Transverse colon (tissue), 4 donors: ENCODE results near the gene ST6GALNAC5.

ENCODE experiments used
- CTCF ChIP-seq, 5 experiments: fragments of 200-600 bp in 3 of 5; fragments of 450-650 bp in 2 of 5; sonication (generic) in 3 of 5; IDR thresholded peaks; 1 replicate in 2 of 5; 2 replicates in 3 of 5; pipeline ENCODE4 v1.5.1; 2016 to 2017; ENCODE audit warnings: antibody characterized with exemption in 5 of 5, inconsistent platforms in 3 of 5, mild to moderate bottlenecking in 2 of 5, moderate library complexity in 1 of 5
- EP300 ChIP-seq: sonication (generic); formaldehyde crosslinking; IDR thresholded peaks from one replicate; pipeline ENCODE4 v1.6.1; 2017; ENCODE audit warnings: antibody characterized with exemption, low read depth
- POLR2A ChIP-seq: fragments of 450-650 bp; IDR thresholded peaks from one replicate; pipeline ENCODE4 v1.6.1; 2016; ENCODE audit warnings: antibody characterized with exemption, mild to moderate bottlenecking, moderate library complexity
- POLR2AphosphoS5 ChIP-seq, 3 donors: sonication (generic); formaldehyde crosslinking; IDR thresholded peaks; one replicate each; pipeline ENCODE4 v1.6.1; 2016; ENCODE audit warnings: antibody characterized with exemption in 3 of 3

GRCh38 chr1:76861149-76861548, 6.1 kb upstream of the ST6GALNAC5 start:
- TF ChIP-seq CTCF (IDR thresholded peaks at IDR 0.05) = no peak
- no peak for TF ChIP-seq POLR2A
- no peak for TF ChIP-seq EP300
- TF ChIP-seq POLR2AphosphoS5 (IDR thresholded peaks at IDR 0.05) = no peak
